Calu3 (cell line): ENCODE data around the gene OR8G1. TPM values are rescaled to one million over a fixed set of nuclear protein-coding genes. Genes with fewer than 3 reads are reported as not detected.

Source experiments
- Bru-seq: library from RNA; stranded (reverse); fragments of 400-500 nt; gene quantifications from one replicate; lab custom pipeline; 2021; lab: Mats Ljungman, UMichigan
- BruChase-seq, 2 experiments: library from RNA; stranded (reverse); fragments of 400-500 nt; gene quantifications; one replicate each; lab custom pipeline; 2021; lab: Mats Ljungman, UMichigan
- BruUV-seq: library from RNA; stranded (reverse); fragments of 400-500 nt; replicated peaks from 2 replicates; lab custom pipeline; 2021; lab: Mats Ljungman, UMichigan
- CTCF ChIA-PET: fragments of 300-600 bp; sonication (Branson Sonifier 250); formaldehyde crosslinking; loops from one replicate; lab custom pipeline; 2022; ENCODE audit warnings: antibody characterized with exemption; lab: Charles Lee
- DNase-seq: peaks from one replicate; pipeline ENCODE4 v3.0.0; 2022
- H3K27ac Mint-ChIP-seq: one replicate; pipeline ENCODE4 v1.8.0; 2022; ENCODE audit warnings: mixed read lengths; ENCODE audit not compliant: unreplicated experiment
- H3K27me3 Mint-ChIP-seq: one replicate; pipeline ENCODE4 v1.8.0; 2022; ENCODE audit warnings: mixed read lengths; ENCODE audit not compliant: unreplicated experiment
- H3K36me3 Mint-ChIP-seq: one replicate; pipeline ENCODE4 v1.8.0; 2022; ENCODE audit warnings: mild to moderate bottlenecking, moderate library complexity, mixed read lengths; ENCODE audit not compliant: insufficient read depth, unreplicated experiment
- H3K4me1 Mint-ChIP-seq: one replicate; pipeline ENCODE4 v1.8.0; 2022; ENCODE audit warnings: mild to moderate bottlenecking, low read depth, mixed read lengths; ENCODE audit not compliant: unreplicated experiment
- H3K4me3 Mint-ChIP-seq: one replicate; pipeline ENCODE4 v1.8.0; 2022; ENCODE audit warnings: mild to moderate bottlenecking, low read depth, moderate library complexity, mixed read lengths; ENCODE audit not compliant: unreplicated experiment
- H3K9me3 Mint-ChIP-seq: one replicate; pipeline ENCODE4 v1.8.0; 2022; ENCODE audit warnings: low read depth, mixed read lengths; ENCODE audit not compliant: unreplicated experiment
- intact Hi-C: fragments of 100-400 bp; cut with micrococcal nuclease; formaldehyde crosslinking; loops from one replicate; pipeline ENCODE4 v1.10.0; 2022; ENCODE audit not compliant: unreplicated experiment
- long read RNA-seq: library from polyadenylated mRNA; stranded (forward); transcript quantifications from one replicate; pipeline ENCODE4 v2.0.0, GENCODE V29; 2022
- total RNA-seq: library from RNA; stranded (reverse); gene quantifications from 2 replicates; pipeline ENCODE4 v1.2.3, GENCODE V29; 2022
- TF ChIP-seq, protein P1 (sequence below): fragments of 200-600 bp; IDR thresholded peaks from one replicate; pipeline ENCODE4 v1.8.0; 2022; ENCODE audit warnings: antibody characterized with exemption; ENCODE audit not compliant: unreplicated experiment

Gene OR8G1, protein sequence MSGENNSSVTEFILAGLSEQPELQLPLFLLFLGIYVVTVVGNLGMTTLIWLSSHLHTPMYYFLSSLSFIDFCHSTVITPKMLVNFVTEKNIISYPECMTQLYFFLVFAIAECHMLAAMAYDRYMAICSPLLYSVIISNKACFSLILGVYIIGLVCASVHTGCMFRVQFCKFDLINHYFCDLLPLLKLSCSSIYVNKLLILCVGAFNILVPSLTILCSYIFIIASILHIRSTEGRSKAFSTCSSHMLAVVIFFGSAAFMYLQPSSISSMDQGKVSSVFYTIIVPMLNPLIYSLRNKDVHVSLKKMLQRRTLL
- not detected in 2 replicates for total RNA-seq
- Bru-seq, nascent RNA = not detected
- not detected for BruChase-seq, experiment 1, labeled RNA remaining after a 6-hour chase
- not detected for BruChase-seq, experiment 2, labeled RNA remaining after a 2-hour chase
- long read RNA-seq = 0 reads

DNA sequence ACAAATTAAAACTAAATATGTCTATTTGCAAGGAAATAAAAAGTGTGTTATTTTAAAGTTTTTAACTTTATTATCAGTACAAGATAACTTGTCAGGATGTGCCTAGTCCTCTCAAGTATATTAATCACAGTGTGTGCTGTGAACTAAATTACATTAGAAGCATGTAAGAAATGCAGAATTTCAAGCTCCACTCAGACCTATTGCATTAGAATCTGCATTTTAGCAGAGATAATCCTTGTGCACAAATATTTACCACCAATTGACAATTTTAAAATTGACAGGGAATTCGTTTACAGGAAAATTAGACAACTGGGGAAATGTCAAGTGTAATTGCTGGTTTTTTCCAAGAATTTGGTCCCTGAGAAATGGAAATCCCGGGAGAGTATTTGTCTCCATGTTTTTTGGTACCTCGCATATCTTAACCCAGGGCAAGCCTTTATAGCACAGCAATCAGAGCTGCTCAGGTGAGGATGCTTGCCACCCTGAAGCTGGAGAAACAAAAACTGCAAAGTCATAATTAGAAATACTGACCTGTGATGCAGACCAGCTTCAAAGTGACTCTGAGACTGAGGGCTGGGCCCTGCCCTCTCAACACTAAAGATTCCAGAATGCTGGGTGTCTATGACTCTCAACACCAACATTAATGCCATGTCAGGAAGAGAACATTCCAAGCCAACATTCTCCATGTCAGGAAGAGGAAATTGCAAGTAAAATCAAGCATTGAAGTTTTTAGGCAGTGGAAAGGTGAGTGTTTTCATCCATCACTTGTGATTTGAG is at the start of gene OR8G1:
OR8G1 (plus strand) TSS at position 475 of the 777 bp plus-strand sequence. CDS start 8,581 bp downstream, outside the sequence.
- no peaks in the 10 kb centered on the region for H3K27me3 Mint-ChIP-seq
- no peak within 1 kb of the TSS for H3K27ac Mint-ChIP-seq
- no peaks in the 10 kb centered on the region for H3K4me1 Mint-ChIP-seq
- TF ChIP-seq, protein P1, sequence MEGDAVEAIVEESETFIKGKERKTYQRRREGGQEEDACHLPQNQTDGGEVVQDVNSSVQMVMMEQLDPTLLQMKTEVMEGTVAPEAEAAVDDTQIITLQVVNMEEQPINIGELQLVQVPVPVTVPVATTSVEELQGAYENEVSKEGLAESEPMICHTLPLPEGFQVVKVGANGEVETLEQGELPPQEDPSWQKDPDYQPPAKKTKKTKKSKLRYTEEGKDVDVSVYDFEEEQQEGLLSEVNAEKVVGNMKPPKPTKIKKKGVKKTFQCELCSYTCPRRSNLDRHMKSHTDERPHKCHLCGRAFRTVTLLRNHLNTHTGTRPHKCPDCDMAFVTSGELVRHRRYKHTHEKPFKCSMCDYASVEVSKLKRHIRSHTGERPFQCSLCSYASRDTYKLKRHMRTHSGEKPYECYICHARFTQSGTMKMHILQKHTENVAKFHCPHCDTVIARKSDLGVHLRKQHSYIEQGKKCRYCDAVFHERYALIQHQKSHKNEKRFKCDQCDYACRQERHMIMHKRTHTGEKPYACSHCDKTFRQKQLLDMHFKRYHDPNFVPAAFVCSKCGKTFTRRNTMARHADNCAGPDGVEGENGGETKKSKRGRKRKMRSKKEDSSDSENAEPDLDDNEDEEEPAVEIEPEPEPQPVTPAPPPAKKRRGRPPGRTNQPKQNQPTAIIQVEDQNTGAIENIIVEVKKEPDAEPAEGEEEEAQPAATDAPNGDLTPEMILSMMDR = no peak
- BruUV-seq = no TSS peak
- intact Hi-C loops = no loop called here
- H3K36me3 Mint-ChIP-seq = no peaks in the 10 kb centered on the region
- peaks cover 3% of the 10 kb centered on the region for H3K9me3 Mint-ChIP-seq
- no peak within 1 kb of the TSS for H3K4me3 Mint-ChIP-seq
- DNase-seq = no peak
- CTCF ChIA-PET = no interaction called here

DNA sequence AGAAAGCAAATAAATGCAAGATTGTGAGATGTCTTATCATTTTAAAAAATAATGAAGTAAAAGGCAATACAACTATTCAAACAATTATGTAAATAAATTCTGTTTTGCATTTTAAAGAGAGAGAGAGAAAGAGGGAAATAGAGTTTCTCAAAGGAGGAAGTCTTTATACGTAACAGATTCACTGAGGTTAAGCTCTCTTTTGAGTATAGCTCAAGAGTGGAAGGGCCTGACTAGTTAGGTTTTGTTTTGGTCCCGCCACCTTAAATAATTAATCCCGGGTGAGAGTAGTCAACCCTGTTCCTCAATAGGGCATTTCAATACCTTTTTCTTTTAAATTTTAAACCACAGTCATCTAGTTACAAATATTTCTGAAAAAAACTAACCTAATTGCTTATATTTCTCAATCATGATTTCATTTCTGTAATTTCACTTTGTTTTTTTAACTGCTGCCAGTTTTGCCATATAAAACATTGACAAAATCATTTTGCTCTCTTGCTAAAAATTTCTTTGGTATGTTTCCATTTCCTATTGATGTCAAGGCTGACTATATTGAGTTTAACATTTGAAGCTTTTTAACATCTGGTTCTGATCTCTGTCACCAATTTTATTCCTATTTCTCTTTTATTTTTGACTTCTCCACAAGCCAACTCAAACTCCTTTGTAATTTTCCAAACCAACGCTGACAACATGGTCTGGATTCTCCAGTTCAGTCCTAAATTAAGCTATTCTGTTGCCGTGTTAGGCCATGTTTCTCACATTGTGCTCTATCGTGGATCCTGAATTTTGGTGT is 47.5 kb upstream of the OR8G1 start:
- no TSS peak for BruUV-seq
- no peak for DNase-seq
- Mint-ChIP-seq H3K36me3 (no peaks in the 10 kb centered on the region), H3K9me3 (no peaks in the 10 kb centered on the region), H3K4me1 (no peaks in the 10 kb centered on the region), H3K27ac (no peak overlapping the region), H3K27me3 (no peaks in the 10 kb centered on the region), H3K4me3 (no peak overlapping the region)
- intact Hi-C loops = loop anchor here (10.0 kb wide), 1 partner anchor 89 kb away; no protein-coding TSS in a partner anchor
- TF ChIP-seq, protein P1 = no peak
- CTCF ChIA-PET = interaction anchor here (3.4 kb wide), 1 partner anchor 122 kb away, joined by 13 read pairs; no protein-coding TSS in a partner anchor

DNA sequence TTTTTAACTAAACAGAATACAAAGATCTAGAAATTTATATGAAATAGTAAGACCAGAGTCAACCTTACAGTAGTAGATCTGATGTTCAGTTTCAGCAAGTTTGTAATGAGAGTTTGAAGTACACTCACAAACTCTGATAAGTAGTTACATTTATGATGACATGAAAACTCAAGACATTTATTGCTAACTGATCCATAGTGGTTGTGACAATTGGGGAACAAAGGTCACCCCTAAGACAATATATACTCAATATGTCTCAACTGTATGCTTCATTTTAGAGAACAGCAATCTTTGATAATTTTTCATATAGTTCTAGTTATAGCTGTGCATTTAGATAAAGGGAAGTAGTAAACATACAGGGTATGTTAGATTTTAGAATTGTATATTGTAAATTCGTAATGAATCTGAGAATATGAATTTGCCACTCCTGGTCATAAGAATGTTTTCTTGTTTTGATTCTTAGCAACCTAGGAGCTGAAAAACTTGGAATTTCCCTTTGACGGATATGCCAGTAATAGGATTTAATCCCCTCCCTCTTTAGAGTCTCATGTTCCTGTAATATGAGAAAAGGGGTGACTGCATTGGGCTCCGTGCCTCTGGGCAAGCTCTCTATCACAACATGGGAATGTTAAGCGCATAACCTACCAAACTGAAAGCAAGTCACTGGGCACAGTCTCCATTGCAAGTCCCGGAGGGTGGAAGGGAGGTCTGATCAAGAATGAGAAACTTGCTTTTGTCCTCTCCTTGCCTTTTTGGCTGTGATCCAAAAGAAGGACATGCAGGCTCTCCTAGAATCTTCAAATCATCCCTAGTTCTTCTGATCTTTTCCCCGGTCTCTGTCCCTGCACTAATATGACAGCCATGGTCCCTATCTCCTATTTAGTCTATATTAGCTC is 46.4 kb upstream of the OR8G1 start:
- no peak overlapping the region for H3K4me3 Mint-ChIP-seq
- H3K27me3 Mint-ChIP-seq = no peaks in the 10 kb centered on the region
- BruUV-seq = no TSS peak
- no peak for DNase-seq
- H3K36me3 Mint-ChIP-seq = no peaks in the 10 kb centered on the region
- intact Hi-C loops = loop anchor here (1.0 to 10.0 kb wide), 2 partner anchors 90 to 123 kb away; no protein-coding TSS in a partner anchor
- no peaks in the 10 kb centered on the region for H3K4me1 Mint-ChIP-seq
- CTCF ChIA-PET = interaction anchor here (0.9 to 3.4 kb wide), 2 partner anchors 79 to 123 kb away, joined by 3 to 13 read pairs; partner anchors contain the start of gene VWA5A
- no peak overlapping the region for H3K27ac Mint-ChIP-seq
- TF ChIP-seq, protein P1 = no peak
- no peaks in the 10 kb centered on the region for H3K9me3 Mint-ChIP-seq
